Measurements from ENCODE around the gene RILP.

RILP gene

DNA sequence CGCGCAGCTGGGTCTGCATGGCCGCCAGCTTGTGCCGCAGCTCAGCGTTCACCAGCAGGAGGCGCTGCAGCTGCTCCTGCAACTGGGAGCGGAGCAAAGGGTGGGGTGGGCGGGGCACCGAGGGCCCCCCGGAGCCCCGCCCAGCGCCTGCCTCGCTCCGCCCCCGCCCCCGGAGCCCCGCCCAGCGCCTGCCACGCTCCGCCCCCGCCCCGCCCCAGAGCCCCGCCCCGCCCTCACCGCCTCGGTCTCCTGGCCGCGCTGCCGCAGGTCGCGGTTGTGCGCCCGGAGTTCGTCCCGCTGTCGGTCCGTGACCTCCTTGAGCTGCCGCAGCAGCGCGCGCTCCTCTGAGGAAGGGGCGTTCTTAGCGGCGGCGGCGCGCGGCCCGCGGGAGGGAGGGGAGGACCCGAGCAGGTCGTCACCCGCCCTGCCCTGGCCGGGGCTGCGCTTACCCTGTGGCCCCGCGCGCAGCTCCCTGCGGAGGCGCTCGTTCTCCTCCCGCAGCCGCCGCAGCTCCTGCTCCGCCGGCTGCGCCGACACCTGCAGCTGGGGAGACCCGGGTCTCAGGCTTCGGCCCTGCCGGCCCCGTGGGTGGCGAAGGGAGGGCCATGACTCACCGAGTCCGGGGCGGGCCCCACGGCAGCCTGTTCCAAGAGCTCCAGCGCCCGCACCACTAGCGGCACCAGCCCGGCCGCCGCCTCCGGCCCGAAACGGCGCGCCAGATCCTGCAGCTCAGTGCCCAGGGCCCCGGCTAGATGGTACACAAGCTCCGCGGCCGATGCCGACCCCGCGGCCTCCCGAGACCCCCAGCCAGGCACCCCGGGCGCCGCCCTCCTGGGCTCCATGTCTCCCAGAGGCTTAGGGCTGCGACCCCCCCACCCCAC lies 463 bp downstream of the RILP start:
- peak overlapping the region; percentile 54 for H3K4me3 ChIP-seq (ENCODE audit: low read depth, low read length)
- no peaks in the 10 kb centered on the region for H3K9me3 ChIP-seq (ENCODE audit: severe bottlenecking)
- H3K27me3 ChIP-seq (ENCODE audit: insufficient read depth, low read depth, severe bottlenecking), result no peaks in the 10 kb centered on the region
- H3K36me3 ChIP-seq, result peaks cover 48% of the 10 kb centered on the region
- TF ChIP-seq, protein P1, sequence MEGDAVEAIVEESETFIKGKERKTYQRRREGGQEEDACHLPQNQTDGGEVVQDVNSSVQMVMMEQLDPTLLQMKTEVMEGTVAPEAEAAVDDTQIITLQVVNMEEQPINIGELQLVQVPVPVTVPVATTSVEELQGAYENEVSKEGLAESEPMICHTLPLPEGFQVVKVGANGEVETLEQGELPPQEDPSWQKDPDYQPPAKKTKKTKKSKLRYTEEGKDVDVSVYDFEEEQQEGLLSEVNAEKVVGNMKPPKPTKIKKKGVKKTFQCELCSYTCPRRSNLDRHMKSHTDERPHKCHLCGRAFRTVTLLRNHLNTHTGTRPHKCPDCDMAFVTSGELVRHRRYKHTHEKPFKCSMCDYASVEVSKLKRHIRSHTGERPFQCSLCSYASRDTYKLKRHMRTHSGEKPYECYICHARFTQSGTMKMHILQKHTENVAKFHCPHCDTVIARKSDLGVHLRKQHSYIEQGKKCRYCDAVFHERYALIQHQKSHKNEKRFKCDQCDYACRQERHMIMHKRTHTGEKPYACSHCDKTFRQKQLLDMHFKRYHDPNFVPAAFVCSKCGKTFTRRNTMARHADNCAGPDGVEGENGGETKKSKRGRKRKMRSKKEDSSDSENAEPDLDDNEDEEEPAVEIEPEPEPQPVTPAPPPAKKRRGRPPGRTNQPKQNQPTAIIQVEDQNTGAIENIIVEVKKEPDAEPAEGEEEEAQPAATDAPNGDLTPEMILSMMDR (IDR thresholded peaks at IDR 0.05; ENCODE audit: low read depth, low read length), result peak; percentile 89
- H3K27ac ChIP-seq, result peak overlapping the region; percentile 75
- DNase-seq, result peak; percentile 76

DNA sequence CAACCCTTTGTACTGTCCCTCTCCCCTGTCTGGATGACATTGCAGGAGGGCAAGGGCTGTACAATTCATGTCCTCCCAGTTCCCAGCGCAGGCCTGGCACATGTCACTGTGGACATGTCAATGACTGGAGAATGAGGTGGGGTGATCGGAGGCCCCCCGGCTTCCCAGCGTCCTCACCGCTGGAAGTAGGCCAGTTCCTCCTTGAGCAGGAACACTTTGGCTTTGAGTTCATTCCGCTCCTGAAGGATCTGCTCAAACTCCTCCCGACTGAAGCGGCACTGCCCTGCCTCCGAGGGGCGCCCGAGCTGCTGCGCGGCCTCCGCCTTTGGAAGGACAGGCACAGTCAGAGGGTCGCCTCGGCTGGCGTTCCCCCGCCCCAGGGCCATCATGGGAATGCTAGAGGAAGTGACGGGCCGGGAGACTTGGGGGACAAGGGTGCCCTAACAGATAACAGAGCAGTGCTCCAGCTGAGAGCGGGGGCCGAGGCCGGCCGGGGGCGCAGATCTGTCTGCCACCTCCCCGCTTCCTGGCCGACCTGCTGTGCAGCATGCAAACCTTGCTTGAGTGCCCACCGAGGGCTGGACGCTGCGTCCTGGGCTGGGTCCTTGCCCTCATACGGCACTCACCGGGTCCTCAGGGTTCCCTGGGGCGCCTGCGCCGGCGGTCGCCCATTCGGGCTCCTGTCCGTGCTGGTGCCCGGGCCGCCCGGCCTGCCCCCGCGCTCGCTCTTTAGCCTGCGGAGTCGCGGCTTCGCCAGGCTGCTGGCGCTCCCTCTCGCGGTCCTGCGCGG lies 1.3 kb downstream of the RILP start:
- peak; percentile 93 for DNase-seq
- Histone ChIP-seq H3K4me3 (ENCODE audit: low read depth, low read length) (peak overlapping the region; percentile 44), H3K36me3 (peaks cover 39% of the 10 kb centered on the region), H3K27ac (peak overlapping the region; percentile 66), H3K9me3 (ENCODE audit: severe bottlenecking) (no peaks in the 10 kb centered on the region), H3K27me3 (ENCODE audit: insufficient read depth, low read depth, severe bottlenecking) (no peaks in the 10 kb centered on the region)
- TF ChIP-seq, protein P1 (IDR thresholded peaks at IDR 0.05; ENCODE audit: low read depth, low read length), result peak; percentile 32; the same call in 1 of the 2 replicates

GRCh38 chr17:1647802-1648171 lies 1.9 kb downstream of the RILP start:
- no peak overlapping the region for H3K4me3 ChIP-seq (ENCODE audit: low read depth, low read length)
- no peaks in the 10 kb centered on the region for H3K27me3 ChIP-seq (ENCODE audit: insufficient read depth, low read depth, severe bottlenecking)
- no peaks in the 10 kb centered on the region for H3K9me3 ChIP-seq (ENCODE audit: severe bottlenecking)
- H3K27ac ChIP-seq, result no peak overlapping the region
- peaks cover 34% of the 10 kb centered on the region for H3K36me3 ChIP-seq
- no peak for DNase-seq
- TF ChIP-seq, protein P1 (IDR thresholded peaks at IDR 0.05; ENCODE audit: low read depth, low read length), result no peak

- TF ChIP-seq, protein P1 (IDR thresholded peaks at IDR 0.05; ENCODE audit: low read depth, low read length), result no peak
- no peak for DNase-seq
- Histone ChIP-seq H3K27me3 (ENCODE audit: insufficient read depth, low read depth, severe bottlenecking) (no peaks in the 10 kb centered on the region), H3K27ac (peak overlapping the region; percentile 79), H3K36me3 (peaks cover 21% of the 10 kb centered on the region), H3K9me3 (ENCODE audit: severe bottlenecking) (no peaks in the 10 kb centered on the region), H3K4me3 (ENCODE audit: low read depth, low read length) (no peak overlapping the region)
Measured at GRCh38 chr17:1646199-1646875, 3.3 kb downstream of the RILP start.

DNA sequence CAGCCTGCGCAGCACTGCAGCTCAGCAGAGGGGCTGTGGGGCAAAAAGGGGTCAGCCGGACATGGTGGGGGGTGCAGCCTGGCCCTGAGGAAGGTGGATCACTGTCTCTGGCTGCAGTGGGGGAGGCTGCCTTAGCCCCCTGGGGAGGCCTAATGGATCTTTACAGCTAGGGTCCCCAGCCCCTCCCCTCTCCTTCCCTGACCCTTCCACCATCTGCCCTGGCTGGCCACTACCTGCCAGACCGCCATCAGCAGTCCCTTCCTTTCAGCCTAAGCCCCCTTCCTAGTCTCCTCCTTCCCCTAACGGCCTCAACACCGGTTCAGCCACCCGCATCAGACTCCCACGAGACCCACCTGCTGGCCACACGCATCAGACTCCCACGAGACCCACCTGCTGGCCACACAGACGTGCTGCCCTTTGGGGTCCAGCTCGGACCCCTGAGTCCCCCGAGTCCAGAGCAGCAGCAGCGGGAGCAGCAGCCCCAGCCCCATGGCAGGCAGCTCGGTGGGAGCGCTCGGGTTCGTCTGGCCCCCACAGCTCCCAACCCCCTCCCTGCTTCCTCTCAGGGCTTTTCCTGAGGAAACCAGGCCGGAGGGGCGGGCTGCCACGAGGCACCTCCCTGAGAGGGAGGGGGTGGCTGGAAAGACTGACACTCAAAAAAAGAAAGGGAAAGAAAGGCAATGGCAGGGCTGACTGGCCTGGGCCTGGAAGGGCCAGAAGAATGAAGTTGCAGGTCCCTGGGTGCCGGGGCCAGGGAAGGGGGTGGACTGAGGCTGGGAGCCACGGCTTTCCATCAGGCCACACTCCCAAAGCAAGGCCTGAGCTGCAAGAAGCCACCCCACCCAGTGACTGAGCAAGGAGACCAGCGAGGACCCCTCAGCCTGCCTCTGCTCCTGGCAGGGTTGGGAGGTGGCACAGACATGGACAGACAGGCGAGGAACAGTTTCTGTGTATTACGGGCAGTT lies 4.2 kb downstream of the RILP start, which contains the start of gene SCARF1:
TSS of gene SCARF1 (minus strand) at position 526 of the 965 bp plus-strand sequence. CDS start at position 491, 35 bp downstream.
- Histone ChIP-seq H3K9me3 (ENCODE audit: severe bottlenecking) (no peaks in the 10 kb centered on the region), H3K27ac (peak within 1 kb of the TSS; percentile 79), H3K27me3 (ENCODE audit: insufficient read depth, low read depth, severe bottlenecking) (no peaks in the 10 kb centered on the region), H3K36me3 (peaks cover 13% of the 10 kb centered on the region), H3K4me3 (ENCODE audit: low read depth, low read length) (peak within 1 kb of the TSS; percentile 29)
- peak; percentile 68 for DNase-seq
- TF ChIP-seq, protein P1 (IDR thresholded peaks at IDR 0.05; ENCODE audit: low read depth, low read length), result 0 out of 2 replicates have a peak, but pooled peaks have one; percentile 5
